ENCODE data around the gene SP140L. TPM values are rescaled to one million over a fixed set of nuclear protein-coding genes. Genes with fewer than 3 reads are reported as not detected.
A peak's percentile ranks its signal among the peaks of the same experiment; 100 is the strongest.

Gene SP140L
- total and polyA plus RNA-seq, 10 donors: 32.0 to 85.7 (median 59.3) TPM

DNA sequence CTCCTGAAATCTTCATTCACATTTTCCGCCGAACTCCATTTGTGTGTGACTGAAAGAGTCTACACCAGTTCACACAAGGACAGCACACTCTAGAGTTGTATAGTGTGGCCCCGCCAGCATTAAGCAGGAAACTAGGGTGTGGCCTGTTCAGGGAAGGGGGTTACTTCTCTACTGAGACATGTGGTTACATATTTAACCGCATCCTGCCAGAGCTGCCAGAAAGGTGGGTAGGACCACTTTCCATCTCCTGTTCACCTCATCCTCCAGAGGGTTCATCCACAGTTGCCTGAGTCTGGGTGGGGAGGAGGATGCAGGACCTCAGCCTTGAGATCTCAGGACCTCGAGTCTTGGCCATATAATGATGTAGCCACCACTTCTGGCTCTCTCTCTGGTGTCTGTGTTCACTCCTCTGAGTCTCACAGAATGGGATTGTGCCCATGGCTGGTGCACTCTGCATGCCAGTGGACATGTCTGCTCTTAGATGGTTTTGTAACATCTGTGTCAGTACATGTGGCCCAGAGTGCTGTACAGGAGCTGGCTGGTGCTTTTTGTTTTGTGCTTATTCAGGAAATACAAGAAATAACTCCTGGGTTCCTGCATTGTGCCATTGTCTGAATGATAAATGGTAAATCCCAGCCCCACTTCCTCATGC, 7.7 kb upstream of the SP140L start:
- Histone ChIP-seq H3K27me3 (replicated peaks in 1 of 7) (no peaks in the 10 kb centered on the region), H3K4me3 (peak overlapping the region in 2 of 8 donors; percentile 9 to 21), H3K9me3 (peaks cover 0 to 10% (median 2%) of the 10 kb centered on the region in 8 donors), H3K27ac (peak overlapping the region; percentile 49 to 89 (median 77)), H3K4me1 (peaks cover 20 to 51% (median 29%) of the 10 kb centered on the region in 6 donors), H3K36me3 (peaks cover 0 to 11% (median 0%) of the 10 kb centered on the region in 6 donors)
- 25 to 35% (median 32%) methylated on average over 4 to 5 of the region's 5 CpGs for WGBS, 5 donors
- DNase-seq: peak; percentile 87
- TF ChIP-seq POLR2AphosphoS5 (IDR thresholded peaks at IDR 0.05): peak in 2 of 3 donors; percentile 53 to 83
- TF ChIP-seq, protein P1, sequence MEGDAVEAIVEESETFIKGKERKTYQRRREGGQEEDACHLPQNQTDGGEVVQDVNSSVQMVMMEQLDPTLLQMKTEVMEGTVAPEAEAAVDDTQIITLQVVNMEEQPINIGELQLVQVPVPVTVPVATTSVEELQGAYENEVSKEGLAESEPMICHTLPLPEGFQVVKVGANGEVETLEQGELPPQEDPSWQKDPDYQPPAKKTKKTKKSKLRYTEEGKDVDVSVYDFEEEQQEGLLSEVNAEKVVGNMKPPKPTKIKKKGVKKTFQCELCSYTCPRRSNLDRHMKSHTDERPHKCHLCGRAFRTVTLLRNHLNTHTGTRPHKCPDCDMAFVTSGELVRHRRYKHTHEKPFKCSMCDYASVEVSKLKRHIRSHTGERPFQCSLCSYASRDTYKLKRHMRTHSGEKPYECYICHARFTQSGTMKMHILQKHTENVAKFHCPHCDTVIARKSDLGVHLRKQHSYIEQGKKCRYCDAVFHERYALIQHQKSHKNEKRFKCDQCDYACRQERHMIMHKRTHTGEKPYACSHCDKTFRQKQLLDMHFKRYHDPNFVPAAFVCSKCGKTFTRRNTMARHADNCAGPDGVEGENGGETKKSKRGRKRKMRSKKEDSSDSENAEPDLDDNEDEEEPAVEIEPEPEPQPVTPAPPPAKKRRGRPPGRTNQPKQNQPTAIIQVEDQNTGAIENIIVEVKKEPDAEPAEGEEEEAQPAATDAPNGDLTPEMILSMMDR (IDR thresholded peaks at IDR 0.05 in 8 of 11, conservative IDR thresholded peaks at IDR 0.05 in 3 of 11): no peak
- intact Hi-C loops (cut with DNase I; ENCODE audit: low total_unique reads): no loop called here

DNA sequence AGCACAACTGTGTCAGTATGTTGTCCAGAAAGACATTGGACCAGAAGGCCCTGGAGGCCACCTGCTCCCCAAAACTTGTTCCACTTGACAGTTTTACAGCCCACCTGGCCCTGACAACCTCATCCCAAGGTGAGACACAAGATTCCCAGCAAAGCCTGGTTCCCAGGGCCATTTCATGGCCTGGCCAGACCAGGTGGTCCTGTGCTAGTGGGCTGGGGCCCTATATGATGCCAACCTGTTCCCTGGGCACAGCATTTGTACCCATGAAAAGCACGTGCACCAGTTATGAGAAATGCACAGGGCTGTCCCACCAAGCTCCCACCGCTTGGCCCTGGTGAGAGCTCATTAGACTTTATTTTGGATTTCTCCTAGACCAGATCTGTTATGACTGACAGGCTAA, 6.0 kb upstream of the SP140L start:
- 86 to 100% (median 96%) methylated on average over 2 of the region's 2 CpGs for WGBS, 5 donors
- Histone ChIP-seq H3K4me1 (peaks cover 20 to 67% (median 36%) of the 10 kb centered on the region in 6 donors), H3K9me3 (peaks cover 0 to 10% (median 2%) of the 10 kb centered on the region in 8 donors), H3K27ac (peak overlapping the region in 2 of 8 donors; percentile 19 to 72), H3K36me3 (peaks cover 0 to 4% (median 0%) of the 10 kb centered on the region in 6 donors), H3K4me3 (no peak overlapping the region), H3K27me3 (replicated peaks in 1 of 7) (no peaks in the 10 kb centered on the region)
- intact Hi-C loops (cut with DNase I; ENCODE audit: low total_unique reads): no loop called here
- TF ChIP-seq, protein P1 (IDR thresholded peaks at IDR 0.05 in 8 of 11, conservative IDR thresholded peaks at IDR 0.05 in 3 of 11): no peak
- TF ChIP-seq POLR2A (IDR thresholded peaks at IDR 0.05) (no peak), POLR2AphosphoS5 (IDR thresholded peaks at IDR 0.05) (no peak)
- DNase-seq: peak; percentile 60

DNA sequence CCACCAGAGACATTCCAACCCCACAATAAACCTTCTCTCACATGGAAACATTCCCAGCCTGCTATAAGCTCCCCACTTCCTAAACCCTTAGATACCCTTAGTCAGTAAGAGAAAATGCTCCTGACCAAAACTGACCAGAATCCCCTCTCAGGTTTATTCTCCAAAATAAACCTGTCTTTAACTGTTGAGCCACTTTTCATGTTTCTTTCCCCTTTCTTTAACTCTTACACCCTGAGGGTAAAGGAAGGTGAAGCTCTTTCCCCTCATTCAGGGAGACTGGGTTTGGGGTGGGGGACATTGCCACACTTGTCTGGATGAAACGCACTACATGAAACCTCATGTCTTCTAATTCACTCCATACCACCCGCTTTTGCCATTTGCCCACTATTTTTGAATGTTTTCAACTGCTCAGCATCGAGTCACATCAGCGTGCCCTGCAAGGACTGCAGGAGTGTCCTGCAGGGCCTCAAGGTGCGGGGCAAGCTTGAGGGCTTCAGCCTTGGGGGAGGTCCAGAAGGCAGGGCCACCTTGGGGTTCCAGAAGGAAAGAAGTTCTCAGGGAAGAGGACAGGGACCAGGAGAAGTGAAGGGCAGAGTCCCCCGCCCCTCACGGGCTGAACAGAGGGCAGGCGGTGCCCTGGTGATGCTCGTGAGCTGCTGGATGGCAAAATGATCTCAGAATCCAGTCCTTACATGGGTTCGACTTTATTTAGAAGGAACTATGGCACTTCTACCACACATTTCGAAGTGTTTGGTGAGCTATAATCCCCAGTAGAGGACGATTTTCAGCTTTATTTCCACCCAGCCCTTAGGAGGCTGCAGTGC, 4.2 kb upstream of the SP140L start:
- TF ChIP-seq, protein P1 (IDR thresholded peaks at IDR 0.05 in 8 of 11, conservative IDR thresholded peaks at IDR 0.05 in 3 of 11): peak in 1 of 11 experiments; percentile 37
- no peak for TF ChIP-seq POLR2AphosphoS5 (IDR thresholded peaks at IDR 0.05)
- H3K36me3 ChIP-seq: peaks cover 0 to 4% (median 0%) of the 10 kb centered on the region in 6 donors
- WGBS, 5 donors: 88 to 97% (median 90%) methylated on average over 10 to 12 of the region's 12 CpGs
- peaks cover 0 to 10% (median 2%) of the 10 kb centered on the region in 8 donors for H3K9me3 ChIP-seq
- peaks cover 15 to 69% (median 39%) of the 10 kb centered on the region in 6 donors for H3K4me1 ChIP-seq
- H3K27ac ChIP-seq: peak overlapping the region in 1 of 8 donors; percentile 72
- peak; percentile 58 for DNase-seq
- no peaks in the 10 kb centered on the region for H3K27me3 ChIP-seq (replicated peaks in 1 of 7)
- intact Hi-C loops (cut with DNase I; ENCODE audit: low total_unique reads): no loop called here
- no peak overlapping the region for H3K4me3 ChIP-seq
